ENCODE data around the gene LRRN2.

DNA sequence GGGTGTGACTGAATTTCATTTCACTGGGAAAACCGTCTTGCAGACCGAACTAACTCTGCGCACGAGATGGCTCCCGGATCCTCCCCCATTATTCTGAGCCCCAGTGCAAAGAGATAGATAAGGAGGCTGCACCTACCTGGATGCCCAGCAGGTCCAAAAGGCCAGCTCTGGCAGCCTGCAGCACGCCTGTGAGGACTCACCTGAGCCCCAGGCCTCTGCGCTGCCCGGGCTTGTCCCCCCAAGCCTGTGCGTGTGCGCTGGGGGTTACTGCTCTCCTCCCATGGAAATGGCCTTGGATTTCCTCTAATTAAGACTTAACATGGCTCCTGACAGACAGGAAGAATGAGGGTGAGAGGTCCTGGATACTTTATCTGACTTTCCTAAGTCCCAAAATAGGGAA lies 85.9 kb downstream of the LRRN2 start:
- TF ChIP-seq POLR2AphosphoS5 (IDR thresholded peaks at IDR 0.05; ENCODE audit: low read depth, low read length): no peak
- TF ChIP-seq, protein P1, sequence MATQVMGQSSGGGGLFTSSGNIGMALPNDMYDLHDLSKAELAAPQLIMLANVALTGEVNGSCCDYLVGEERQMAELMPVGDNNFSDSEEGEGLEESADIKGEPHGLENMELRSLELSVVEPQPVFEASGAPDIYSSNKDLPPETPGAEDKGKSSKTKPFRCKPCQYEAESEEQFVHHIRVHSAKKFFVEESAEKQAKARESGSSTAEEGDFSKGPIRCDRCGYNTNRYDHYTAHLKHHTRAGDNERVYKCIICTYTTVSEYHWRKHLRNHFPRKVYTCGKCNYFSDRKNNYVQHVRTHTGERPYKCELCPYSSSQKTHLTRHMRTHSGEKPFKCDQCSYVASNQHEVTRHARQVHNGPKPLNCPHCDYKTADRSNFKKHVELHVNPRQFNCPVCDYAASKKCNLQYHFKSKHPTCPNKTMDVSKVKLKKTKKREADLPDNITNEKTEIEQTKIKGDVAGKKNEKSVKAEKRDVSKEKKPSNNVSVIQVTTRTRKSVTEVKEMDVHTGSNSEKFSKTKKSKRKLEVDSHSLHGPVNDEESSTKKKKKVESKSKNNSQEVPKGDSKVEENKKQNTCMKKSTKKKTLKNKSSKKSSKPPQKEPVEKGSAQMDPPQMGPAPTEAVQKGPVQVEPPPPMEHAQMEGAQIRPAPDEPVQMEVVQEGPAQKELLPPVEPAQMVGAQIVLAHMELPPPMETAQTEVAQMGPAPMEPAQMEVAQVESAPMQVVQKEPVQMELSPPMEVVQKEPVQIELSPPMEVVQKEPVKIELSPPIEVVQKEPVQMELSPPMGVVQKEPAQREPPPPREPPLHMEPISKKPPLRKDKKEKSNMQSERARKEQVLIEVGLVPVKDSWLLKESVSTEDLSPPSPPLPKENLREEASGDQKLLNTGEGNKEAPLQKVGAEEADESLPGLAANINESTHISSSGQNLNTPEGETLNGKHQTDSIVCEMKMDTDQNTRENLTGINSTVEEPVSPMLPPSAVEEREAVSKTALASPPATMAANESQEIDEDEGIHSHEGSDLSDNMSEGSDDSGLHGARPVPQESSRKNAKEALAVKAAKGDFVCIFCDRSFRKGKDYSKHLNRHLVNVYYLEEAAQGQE (IDR thresholded peaks at IDR 0.05; ENCODE audit: insufficient read depth in 1 of 2, low read depth in 2 of 2, low read length in 2 of 2): no peak
- no peak for TF ChIP-seq TAF1 (IDR thresholded peaks at IDR 0.05; ENCODE audit: borderline replicate concordance, insufficient read depth, low read length)
- TF ChIP-seq SIN3A (IDR thresholded peaks at IDR 0.05; ENCODE audit: borderline replicate concordance, insufficient read depth, low read length): no peak
- TF ChIP-seq FOXP2 (optimal IDR thresholded peaks at IDR 0.05; ENCODE audit: borderline replicate concordance, extremely low read depth, extremely low read length, insufficient read depth): no peak

Data from PFSK-1 (cell line).